MM.1S (cell line): ENCODE data around the gene KDM4C.

Experiments
- EZH2 ChIP-seq: fragments of 300-600 bp; sonication (generic); optimal IDR thresholded peaks from 2 replicates; pipeline ENCODE3; 2017; ENCODE audit warnings: low read depth, mild to moderate bottlenecking, antibody characterized with exemption, low read length, mixed read lengths
- TF ChIP-seq, protein P1 (sequence below): fragments of 300-600 bp; sonication (generic); IDR thresholded peaks from 2 replicates; pipeline ENCODE4 v1.5.1; 2016; ENCODE audit warnings: antibody characterized with exemption, low read length, mixed read lengths

DNA sequence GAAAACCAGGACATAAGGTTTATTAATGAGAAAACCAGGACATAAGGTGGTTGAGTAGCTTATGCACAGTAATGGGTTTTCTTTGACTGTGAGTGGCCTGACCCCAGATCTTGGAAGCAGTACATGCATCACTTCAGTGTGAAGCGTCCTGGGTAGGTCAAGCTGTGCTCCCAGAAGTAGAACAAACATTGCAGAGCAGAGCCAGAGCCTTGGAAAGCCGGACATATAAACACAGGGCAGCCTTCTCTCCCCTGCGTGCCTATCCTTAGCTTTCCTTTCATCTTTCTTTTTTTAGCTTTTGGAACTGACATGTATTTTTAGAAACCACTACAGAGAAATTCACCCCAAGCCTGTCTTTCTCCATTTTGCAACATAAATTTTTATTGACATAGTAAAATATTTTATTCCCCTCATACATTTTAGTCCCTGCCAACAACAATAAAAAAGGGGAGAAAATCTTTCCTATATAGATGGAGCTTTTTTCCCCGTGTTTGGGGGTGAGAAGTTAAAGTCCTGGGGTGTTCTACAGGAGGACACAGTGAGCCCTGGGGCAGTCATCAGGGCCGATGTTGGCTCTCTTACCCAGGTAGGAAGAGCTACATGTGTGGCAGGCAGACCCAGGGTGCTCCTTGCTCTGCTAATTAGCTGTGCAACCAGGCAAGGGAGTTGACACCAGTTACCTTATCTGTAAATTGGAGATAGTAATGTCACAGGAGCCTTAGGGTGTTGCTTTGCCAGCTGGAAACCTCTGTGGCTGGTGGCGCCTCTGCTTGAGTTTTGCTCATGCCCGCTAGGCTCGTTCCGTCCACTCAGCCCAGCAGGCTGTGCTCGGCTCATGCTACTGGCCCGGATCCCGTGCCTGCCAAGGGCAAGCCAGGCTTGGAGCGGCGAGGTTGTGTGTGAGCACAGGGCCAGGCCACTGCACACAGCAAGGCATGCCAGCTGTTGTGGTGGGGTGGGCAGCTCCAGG lies 389.6 kb downstream of the KDM4C start:
- no peak for TF ChIP-seq EZH2
- TF ChIP-seq, protein P1, sequence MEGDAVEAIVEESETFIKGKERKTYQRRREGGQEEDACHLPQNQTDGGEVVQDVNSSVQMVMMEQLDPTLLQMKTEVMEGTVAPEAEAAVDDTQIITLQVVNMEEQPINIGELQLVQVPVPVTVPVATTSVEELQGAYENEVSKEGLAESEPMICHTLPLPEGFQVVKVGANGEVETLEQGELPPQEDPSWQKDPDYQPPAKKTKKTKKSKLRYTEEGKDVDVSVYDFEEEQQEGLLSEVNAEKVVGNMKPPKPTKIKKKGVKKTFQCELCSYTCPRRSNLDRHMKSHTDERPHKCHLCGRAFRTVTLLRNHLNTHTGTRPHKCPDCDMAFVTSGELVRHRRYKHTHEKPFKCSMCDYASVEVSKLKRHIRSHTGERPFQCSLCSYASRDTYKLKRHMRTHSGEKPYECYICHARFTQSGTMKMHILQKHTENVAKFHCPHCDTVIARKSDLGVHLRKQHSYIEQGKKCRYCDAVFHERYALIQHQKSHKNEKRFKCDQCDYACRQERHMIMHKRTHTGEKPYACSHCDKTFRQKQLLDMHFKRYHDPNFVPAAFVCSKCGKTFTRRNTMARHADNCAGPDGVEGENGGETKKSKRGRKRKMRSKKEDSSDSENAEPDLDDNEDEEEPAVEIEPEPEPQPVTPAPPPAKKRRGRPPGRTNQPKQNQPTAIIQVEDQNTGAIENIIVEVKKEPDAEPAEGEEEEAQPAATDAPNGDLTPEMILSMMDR, result no peak
